NT2/D1 (cell line): ENCODE data around the gene GKAP1.
"Not testable (repeated sequence)": the region's sequence is repeated elsewhere in the genome, so short reads cannot be mapped to it uniquely, and the experiment has no call there.

Experiments
- DNase-seq: peaks from one replicate; pipeline ENCODE4 v3.0.0-alpha.2; 2011; ENCODE audit warnings: low read depth, low spot score
- H3K27me3 ChIP-seq: 2 replicates; pipeline ENCODE4 v1.6.0; 2011; ENCODE audit warnings: mild to moderate bottlenecking; ENCODE audit not compliant: insufficient read length, insufficient read depth
- H3K36me3 ChIP-seq: 2 replicates; pipeline ENCODE4 v1.6.1; 2011; ENCODE audit warnings: mild to moderate bottlenecking, low read length, mixed read lengths; ENCODE audit not compliant: insufficient read depth, insufficient read length
- H3K4me1 ChIP-seq: 2 replicates; pipeline ENCODE4 v1.5.1; 2011; ENCODE audit not compliant: insufficient read depth, insufficient read length
- H3K4me3 ChIP-seq: 2 replicates; pipeline ENCODE4 v1.5.1; 2011; ENCODE audit warnings: low read depth; ENCODE audit not compliant: insufficient read length
- H3K9ac ChIP-seq: 2 replicates; pipeline ENCODE4 v1.6.0; 2011; ENCODE audit warnings: low read depth; ENCODE audit not compliant: insufficient read length
- H3K9me3 ChIP-seq: 2 replicates; pipeline ENCODE4 v1.5.1; 2011; ENCODE audit warnings: mild to moderate bottlenecking, low read length; ENCODE audit not compliant: insufficient read depth
- SUZ12 ChIP-seq: IDR thresholded peaks from 2 replicates; pipeline ENCODE4 v1.6.1; 2011; ENCODE audit not compliant: insufficient read length, insufficient read depth; ENCODE audit errors: extremely low read depth
- YY1 ChIP-seq: IDR thresholded peaks from 2 replicates; pipeline ENCODE4 v1.6.1; 2011; ENCODE audit not compliant: insufficient read length, insufficient read depth
- ZNF274 ChIP-seq: IDR thresholded peaks from 2 replicates; pipeline ENCODE4 v1.6.1; 2011; ENCODE audit warnings: mild to moderate bottlenecking, low read depth, low read length

The GKAP1 gene

DNA sequence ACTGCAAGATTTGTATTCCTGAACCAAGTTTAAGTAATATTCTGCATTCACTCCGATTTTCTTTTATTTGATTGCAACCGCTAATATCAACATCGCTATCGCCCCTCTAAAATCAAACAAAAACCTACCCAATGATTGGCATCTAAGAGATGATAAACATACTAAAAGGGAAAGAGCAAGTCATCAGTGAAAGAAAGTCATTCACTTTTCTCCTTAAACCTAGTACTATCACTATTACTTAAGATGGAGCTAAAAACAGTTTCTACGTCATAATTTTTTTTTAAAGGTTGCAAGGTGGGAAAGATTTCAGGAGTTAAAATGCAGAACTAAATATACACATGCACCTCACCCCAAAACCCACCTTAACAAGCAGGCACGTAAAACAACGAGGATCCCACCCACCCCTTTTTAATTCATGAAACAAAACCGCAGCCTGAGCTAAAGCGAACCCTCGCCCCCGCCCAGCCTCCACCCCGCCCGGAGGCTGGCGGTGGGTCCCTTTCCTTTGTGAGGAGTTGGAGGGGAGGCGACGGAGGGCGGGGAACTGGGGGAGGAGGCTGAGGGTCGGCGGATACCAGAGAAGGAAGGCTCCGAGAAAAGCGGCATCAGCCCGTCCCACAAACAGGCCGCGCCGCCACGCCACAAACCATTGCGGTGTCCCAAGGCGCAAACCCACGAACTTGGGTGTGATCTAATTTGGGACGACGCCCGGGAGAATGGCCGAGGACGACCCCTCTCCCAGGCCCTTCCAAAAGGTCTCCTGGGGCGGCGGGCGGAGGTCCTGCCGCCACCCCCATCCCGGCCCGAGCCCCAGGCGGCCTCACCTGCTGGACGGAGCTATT, 110.7 kb downstream of the GKAP1 start:
- H3K9ac ChIP-seq = peak overlapping the region; percentile 99
- no peaks in the 10 kb centered on the region for H3K27me3 ChIP-seq
- H3K4me1 ChIP-seq = no peaks in the 10 kb centered on the region
- peak overlapping the region; percentile 98 for H3K4me3 ChIP-seq
- TF ChIP-seq SUZ12 (no peak), ZNF274 (no peak), YY1 (no peak)
- no peaks in the 10 kb centered on the region for H3K9me3 ChIP-seq
- peaks cover 17% of the 10 kb centered on the region for H3K36me3 ChIP-seq
- peak; percentile 59 for DNase-seq

DNA sequence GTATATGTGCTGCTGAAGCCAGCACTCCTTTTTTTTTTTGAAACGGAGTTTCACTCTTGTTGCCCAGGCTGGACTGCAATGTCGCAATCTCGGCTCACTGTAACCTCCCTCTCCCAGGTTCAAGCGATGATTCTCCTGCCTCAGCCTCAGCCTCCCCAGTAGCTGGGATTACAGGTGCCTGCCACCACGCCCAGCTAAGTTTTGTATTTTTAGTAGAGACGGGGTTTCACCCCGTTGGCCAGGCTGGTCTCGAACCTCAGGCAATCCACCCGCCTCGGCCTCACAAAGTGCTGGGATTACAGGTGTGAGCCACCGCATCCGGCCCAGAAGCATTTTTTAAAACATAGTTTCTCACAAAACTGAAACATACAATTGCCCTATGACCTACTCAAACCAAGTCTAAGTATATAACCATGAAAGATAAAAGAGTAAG, 112.3 kb downstream of the GKAP1 start:
- not testable (repeated sequence) for H3K4me3 ChIP-seq, H3K27me3 ChIP-seq, H3K9ac ChIP-seq, H3K4me1 ChIP-seq, H3K9me3 ChIP-seq, DNase-seq
- H3K36me3 ChIP-seq = peaks cover 19% of the 10 kb centered on the region

GRCh38 chr9:83701769-83702168, 115.8 kb downstream of the GKAP1 start:
- Histone ChIP-seq H3K36me3 (peaks cover 31% of the 10 kb centered on the region), H3K4me3 (no peak overlapping the region), H3K4me1 (no peaks in the 10 kb centered on the region), H3K27me3 (no peaks in the 10 kb centered on the region), H3K9me3 (no peaks in the 10 kb centered on the region), H3K9ac (no peak overlapping the region)
- DNase-seq = no peak
- TF ChIP-seq ZNF274 = no peak
- TF ChIP-seq YY1 = no peak
- TF ChIP-seq SUZ12 = no peak

DNA sequence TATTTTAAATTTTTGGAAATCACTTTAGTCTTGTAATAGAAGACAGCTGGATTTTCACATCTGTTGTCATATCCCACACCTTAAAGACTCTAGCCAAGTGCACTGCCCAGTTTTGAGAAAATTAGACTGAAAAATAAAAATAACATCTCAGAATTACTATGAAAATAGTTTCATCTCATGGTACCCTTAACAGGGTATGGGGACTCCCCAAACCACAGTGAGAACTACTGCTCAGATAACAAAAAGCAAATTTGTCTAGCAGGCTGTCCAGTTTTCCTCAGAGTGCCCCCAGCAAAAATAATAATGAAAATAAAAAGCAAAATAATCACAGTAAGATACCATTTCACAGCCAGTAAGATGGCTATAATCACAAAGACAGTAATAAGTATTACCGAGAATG, 116.3 kb downstream of the GKAP1 start:
- Histone ChIP-seq H3K9me3 (no peaks in the 10 kb centered on the region), H3K27me3 (no peaks in the 10 kb centered on the region), H3K9ac (no peak overlapping the region), H3K36me3 (peaks cover 31% of the 10 kb centered on the region), H3K4me1 (no peaks in the 10 kb centered on the region), H3K4me3 (no peak overlapping the region)
- TF ChIP-seq YY1 (no peak), ZNF274 (no peak)
- no peak for DNase-seq

- no peaks in the 10 kb centered on the region for H3K27me3 ChIP-seq
- TF ChIP-seq YY1 (no peak), SUZ12 (no peak), ZNF274 (no peak)
- no peaks in the 10 kb centered on the region for H3K9me3 ChIP-seq
- DNase-seq = no peak
- no peak overlapping the region for H3K9ac ChIP-seq
- H3K4me1 ChIP-seq = no peaks in the 10 kb centered on the region
- H3K4me3 ChIP-seq = no peak overlapping the region
- peaks cover 22% of the 10 kb centered on the region for H3K36me3 ChIP-seq
These were observed 118.0 kb downstream of the GKAP1 start for GRCh38 chr9:83699615-83700014.

GRCh38 chr9:83698976-83699585, 118.5 kb downstream of the GKAP1 start:
- no peak for DNase-seq
- H3K4me3 ChIP-seq = no peak overlapping the region

DNA sequence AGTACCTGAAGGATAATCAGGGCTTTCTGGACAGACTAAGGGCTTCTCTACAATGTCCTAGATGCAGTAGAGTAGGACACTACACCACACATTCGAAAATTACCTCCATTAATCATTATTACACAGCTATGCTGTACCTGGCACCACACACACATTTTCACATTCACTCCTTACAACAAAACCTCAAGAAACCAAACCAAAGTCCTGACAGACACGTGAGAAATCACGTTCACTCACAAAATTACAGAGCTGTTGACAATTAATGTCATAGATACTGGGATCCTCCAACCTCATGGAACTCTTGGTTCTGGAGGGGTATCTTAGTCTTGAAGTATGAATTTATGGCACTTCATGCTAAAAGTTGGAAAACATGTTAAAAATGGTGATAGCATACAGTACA, 126.1 kb downstream of the GKAP1 start:
- H3K27me3 ChIP-seq = no peaks in the 10 kb centered on the region
- H3K9me3 ChIP-seq = no peaks in the 10 kb centered on the region
- DNase-seq = no peak
- H3K4me3 ChIP-seq = no peak overlapping the region
- H3K4me1 ChIP-seq = no peaks in the 10 kb centered on the region
- no peak overlapping the region for H3K9ac ChIP-seq
- TF ChIP-seq YY1 = no peak
- no peak for TF ChIP-seq SUZ12
- no peak for TF ChIP-seq ZNF274
- H3K36me3 ChIP-seq = no peaks in the 10 kb centered on the region

More at GRCh38 chr9:83698976-83699585, 118.5 kb downstream of the GKAP1 start:
- H3K4me1 ChIP-seq = no peaks in the 10 kb centered on the region
- H3K9ac ChIP-seq = no peak overlapping the region
- no peaks in the 10 kb centered on the region for H3K27me3 ChIP-seq
- H3K9me3 ChIP-seq = no peaks in the 10 kb centered on the region
- TF ChIP-seq YY1 = no peak
- H3K36me3 ChIP-seq = peaks cover 20% of the 10 kb centered on the region
